HEK293T (cell line): ENCODE data around the gene INCENP.

Source experiments
- CTCF ChIA-PET: fragments of 350-600 bp; formaldehyde crosslinking; extraction: SDS; loops from one replicate; lab custom pipeline; 2021; ENCODE audit warnings: antibody characterized with exemption, inconsistent platforms; lab: Yijun Ruan, JAX
- POLR2A ChIA-PET: fragments of 350-600 bp; formaldehyde crosslinking; extraction: SDS; loops from one replicate; lab custom pipeline; 2020; ENCODE audit warnings: antibody characterized with exemption, inconsistent platforms; lab: Yijun Ruan, JAX
- DNase-seq: peaks from one replicate; pipeline ENCODE4 v3.0.0; 2012; ENCODE audit warnings: mixed read lengths; ENCODE audit errors: extremely low spot score
- ARNT ChIP-seq: fragments of 450-650 bp; IDR thresholded peaks from 2 replicates; pipeline ENCODE4 v1.6.1; 2017; ENCODE audit warnings: mild to moderate bottlenecking
- BHLHE40 ChIP-seq: fragments of 450-650 bp; IDR thresholded peaks from 2 replicates; pipeline ENCODE4 v1.6.1; 2016; ENCODE audit warnings: mild to moderate bottlenecking, moderate library complexity, borderline replicate concordance
- CTBP1 ChIP-seq: fragments of 450-650 bp; IDR thresholded peaks from 2 replicates; pipeline ENCODE4 v1.6.1; 2016; ENCODE audit warnings: borderline replicate concordance
- ELF4 ChIP-seq: fragments of 450-650 bp; IDR thresholded peaks from 2 replicates; pipeline ENCODE4 v1.6.1; 2017; ENCODE audit warnings: antibody characterized with exemption
- FOXA1 ChIP-seq: fragments of 450-650 bp; IDR thresholded peaks from 2 replicates; pipeline ENCODE4 v1.6.1; 2016; ENCODE audit warnings: mild to moderate bottlenecking
- FOXK2 ChIP-seq: fragments of 450-650 bp; IDR thresholded peaks from 2 replicates; pipeline ENCODE4 v1.6.1; 2016; ENCODE audit warnings: mild to moderate bottlenecking
- FOXM1 ChIP-seq: fragments of 450-650 bp; IDR thresholded peaks from 2 replicates; pipeline ENCODE4 v1.6.1; 2017; ENCODE audit warnings: mild to moderate bottlenecking, borderline replicate concordance
- HDGF ChIP-seq: fragments of 450-650 bp; IDR thresholded peaks from 2 replicates; pipeline ENCODE4 v1.6.1; 2017; ENCODE audit warnings: antibody characterized with exemption, borderline replicate concordance
- L3MBTL2 ChIP-seq: fragments of 450-650 bp; conservative IDR thresholded peaks from 2 replicates; pipeline ENCODE4 v1.6.1; 2016; ENCODE audit warnings: mild to moderate bottlenecking
- LEF1 ChIP-seq: fragments of 450-650 bp; IDR thresholded peaks from 2 replicates; pipeline ENCODE4 v1.6.1; 2017; ENCODE audit warnings: mild to moderate bottlenecking, borderline replicate concordance
- NFRKB ChIP-seq: fragments of 450-650 bp; IDR thresholded peaks from 2 replicates; pipeline ENCODE4 v1.6.1; 2016; ENCODE audit warnings: mild to moderate bottlenecking, moderate library complexity
- SP1 ChIP-seq: fragments of 450-650 bp; IDR thresholded peaks from 2 replicates; pipeline ENCODE4 v1.6.1; 2017
- SUZ12 ChIP-seq: fragments of 450-650 bp; IDR thresholded peaks from 2 replicates; pipeline ENCODE4 v1.6.1; 2016; ENCODE audit warnings: mild to moderate bottlenecking
- TARDBP ChIP-seq: fragments of 450-650 bp; IDR thresholded peaks from 2 replicates; pipeline ENCODE4 v1.6.1; 2016
- ZNF384 ChIP-seq: fragments of 450-650 bp; IDR thresholded peaks from 2 replicates; pipeline ENCODE4 v1.6.1; 2016
- TF ChIP-seq, protein P1 (sequence below): fragments of 450-650 bp; IDR thresholded peaks from 2 replicates; pipeline ENCODE4 v1.6.1; 2016

Gene INCENP

GRCh38 chr11:62108017-62108750 lies 15.6 kb upstream of the INCENP start:
- ChIA-PET CTCF (interaction anchor here (0.5 to 3.3 kb wide), 21 partner anchors 13 to 359 kb away, joined by 3 to 32 read pairs (median 4); partner anchors contain the start of gene INCENP), POLR2A (interaction anchor here (1.7 kb wide), 1 partner anchor 311 kb away, joined by 5 read pairs; no protein-coding TSS in a partner anchor)
- DNase-seq = peak; percentile 60
- TF ChIP-seq, protein P1, sequence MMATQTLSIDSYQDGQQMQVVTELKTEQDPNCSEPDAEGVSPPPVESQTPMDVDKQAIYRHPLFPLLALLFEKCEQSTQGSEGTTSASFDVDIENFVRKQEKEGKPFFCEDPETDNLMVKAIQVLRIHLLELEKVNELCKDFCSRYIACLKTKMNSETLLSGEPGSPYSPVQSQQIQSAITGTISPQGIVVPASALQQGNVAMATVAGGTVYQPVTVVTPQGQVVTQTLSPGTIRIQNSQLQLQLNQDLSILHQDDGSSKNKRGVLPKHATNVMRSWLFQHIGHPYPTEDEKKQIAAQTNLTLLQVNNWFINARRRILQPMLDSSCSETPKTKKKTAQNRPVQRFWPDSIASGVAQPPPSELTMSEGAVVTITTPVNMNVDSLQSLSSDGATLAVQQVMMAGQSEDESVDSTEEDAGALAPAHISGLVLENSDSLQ = peak; percentile 16; the same call in 1 of the 2 replicates
- no peak for TF ChIP-seq ZNF384
- no peak for TF ChIP-seq ELF4
- TF ChIP-seq BHLHE40 = no peak

GRCh38 chr11:62108971-62109404 lies 14.8 kb upstream of the INCENP start:
- CTCF ChIA-PET = interaction anchor here (1.0 to 3.3 kb wide), 8 partner anchors 18 to 358 kb away, joined by 3 to 32 read pairs (median 9); no protein-coding TSS in a partner anchor
- DNase-seq = no peak
- POLR2A ChIA-PET = no interaction called here
- TF ChIP-seq LEF1 (no peak), ZNF384 (no peak), FOXK2 (no peak), TARDBP (no peak), SP1 (no peak)

- TF ChIP-seq FOXK2 (no peak), FOXA1 (no peak), SUZ12 (no peak), SP1 (no peak), LEF1 (no peak), L3MBTL2 (no peak), BHLHE40 (no peak), HDGF (no peak), NFRKB (no peak), FOXM1 (no peak), TARDBP (no peak), ARNT (no peak), ELF4 (no peak), CTBP1 (no peak), ZNF384 (no peak)
- TF ChIP-seq, protein P1 = no peak
- DNase-seq = no peak
- POLR2A ChIA-PET = no interaction called here
- CTCF ChIA-PET = no interaction called here
These were observed 8.6 kb upstream of the INCENP start for GRCh38 chr11:62115085-62115694.

- CTCF ChIA-PET = no interaction called here
- POLR2A ChIA-PET = no interaction called here
- TF ChIP-seq SP1 = no peak
- DNase-seq = no peak
These were observed 7.4 kb upstream of the INCENP start for GRCh38 chr11:62116451-62116850.

DNA sequence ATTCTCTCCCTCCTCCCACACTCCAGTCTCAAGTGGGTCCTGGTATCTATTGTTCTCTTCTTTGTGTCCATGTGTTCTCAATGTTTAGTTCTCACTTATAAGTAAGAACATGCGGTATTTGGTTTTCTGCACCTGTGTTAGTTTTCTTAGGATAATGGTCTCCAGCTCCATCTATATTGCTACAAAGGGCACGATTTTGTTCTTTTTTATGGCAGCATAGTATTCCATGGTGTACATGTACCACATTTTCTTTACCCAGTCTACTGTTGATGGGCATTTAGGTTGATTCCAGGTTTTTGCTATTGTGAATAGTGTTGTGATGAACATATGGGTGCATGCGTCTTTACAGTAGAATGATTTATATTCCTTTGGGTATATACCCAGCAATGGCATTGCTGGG lies 4.2 kb upstream of the INCENP start:
- ChIA-PET CTCF (interaction anchor here (0.7 kb wide), 1 partner anchor 35 kb away, joined by 3 read pairs; no protein-coding TSS in a partner anchor), POLR2A (no interaction called here)
- DNase-seq = no peak
- TF ChIP-seq BHLHE40 = no peak
- no peak for TF ChIP-seq HDGF
- TF ChIP-seq ELF4 = no peak

DNA sequence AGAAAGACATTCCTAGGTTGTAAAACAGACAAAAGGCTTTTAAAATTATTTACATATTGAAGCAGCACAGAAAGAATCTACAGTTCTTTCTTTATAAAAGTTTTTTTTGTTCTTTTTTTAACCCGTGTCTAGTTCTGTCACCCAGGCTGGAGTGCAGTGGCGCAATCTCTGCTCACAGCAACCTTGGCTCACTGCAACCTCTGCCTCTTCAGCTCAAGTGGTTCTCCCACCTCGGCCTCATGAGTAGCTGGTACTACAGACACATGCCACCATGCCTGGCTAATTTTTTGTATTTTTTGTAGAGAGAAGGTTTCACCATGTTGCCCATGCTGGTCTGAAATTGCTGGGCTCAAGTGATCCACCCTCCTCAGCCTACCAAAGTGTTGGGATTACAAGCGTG lies 3.8 kb upstream of the INCENP start:
- CTCF ChIA-PET = no interaction called here

More for the DNA sequence above, 3.8 kb upstream of the INCENP start:
- TF ChIP-seq SP1 (no peak), SUZ12 (no peak), HDGF (no peak), ZNF384 (no peak), BHLHE40 (no peak), CTBP1 (no peak), TARDBP (no peak), ELF4 (no peak), NFRKB (no peak), FOXM1 (no peak), ARNT (no peak)
- TF ChIP-seq, protein P1 = no peak
- POLR2A ChIA-PET = no interaction called here
- no peak for DNase-seq
